GM12878 (cell line): Measurements from ENCODE around the gene DLG2. TPM values are rescaled to one million over a fixed set of nuclear protein-coding genes. Genes with fewer than 3 reads are reported as not detected.

Experiments
- ATAC-seq: fragments of 200-7000 bp; cut with Tn5 transposase; 3 replicates; pipeline ENCODE4 v1.9.1; 2020; ENCODE audit warnings: mild to moderate bottlenecking, moderate library complexity
- BruUV-seq: library from RNA; stranded (reverse); fragments of 400-500 nt; replicated peaks from 2 replicates; lab custom pipeline; 2021; lab: Mats Ljungman, UMichigan
- CTCF ChIA-PET: fragments of 300-600 bp; sonication (Branson Sonifier 250); formaldehyde crosslinking; extraction: SDS; loops from one replicate; lab custom pipeline; 2021; ENCODE audit warnings: inconsistent platforms; lab: Yijun Ruan, JAX
- POLR2A ChIA-PET: fragments of 350-600 bp; formaldehyde crosslinking; extraction: SDS; loops from one replicate; lab custom pipeline; 2021; ENCODE audit warnings: inconsistent platforms; lab: Charles Lee
- RAD21 ChIA-PET: fragments of 300-600 bp; sonication (Branson Sonifier 250); formaldehyde crosslinking; loops from one replicate; lab custom pipeline; 2023; ENCODE audit warnings: antibody characterized with exemption; ENCODE audit not compliant: unreplicated experiment; lab: Charles Lee
- SMC1A ChIA-PET: fragments of 300-600 bp; sonication (Branson Sonifier 250); formaldehyde crosslinking; loops from one replicate; lab custom pipeline; 2023; ENCODE audit not compliant: unreplicated experiment, uncharacterized antibody; lab: Charles Lee
- DNase-seq: peaks from one replicate; pipeline ENCODE4 v3.0.0-alpha.2; 2011; ENCODE audit warnings: low read depth, low spot score
- FAIRE-seq: peaks from 3 replicates; lab custom pipeline; 2011; peaks lifted over from hg19 to GRCh38; lab: Jason Lieb, UNC
- H2AFZ ChIP-seq: 2 replicates; pipeline ENCODE4 v1.6.0; 2011; ENCODE audit warnings: low read depth, low read length, control low read depth; ENCODE audit not compliant: control insufficient read depth
- H3K27ac ChIP-seq: 2 replicates; pipeline ENCODE4 v1.5.1; 2011; ENCODE audit warnings: control low read depth; ENCODE audit not compliant: control insufficient read depth, insufficient read depth
- H3K27me3 ChIP-seq, 2 experiments: replicated peaks in 1 of 2; 2 replicates each; pipeline versions ENCODE4 v1.6.0 to v1.6.1; 2011; ENCODE audit warnings: low read length in 1 of 2; ENCODE audit not compliant: control insufficient read depth in 2 of 2, insufficient read depth in 2 of 2
- H3K36me3 ChIP-seq, 2 experiments: 2 replicates each; pipeline ENCODE4 v1.5.1; 2011; ENCODE audit warnings: low read length in 1 of 2; ENCODE audit not compliant: control insufficient read depth in 2 of 2, insufficient read depth in 2 of 2
- H3K4me1 ChIP-seq: 2 replicates; pipeline ENCODE4 v1.6.1; 2011; ENCODE audit warnings: mild to moderate bottlenecking, low read length, moderate library complexity, mixed read lengths; ENCODE audit not compliant: control insufficient read depth, insufficient read depth
- H3K4me2 ChIP-seq: 2 replicates; pipeline ENCODE4 v1.6.0; 2011; ENCODE audit warnings: control low read depth; ENCODE audit not compliant: control insufficient read depth, insufficient read depth
- H3K4me3 ChIP-seq: fragments of 200-600 bp; sonication (generic); 2 replicates; pipeline ENCODE4 v1.5.1; 2016
- H3K79me2 ChIP-seq: 2 replicates; pipeline ENCODE4 v1.6.0; 2011; ENCODE audit warnings: low read length; ENCODE audit not compliant: control insufficient read depth, insufficient read depth
- H3K9ac ChIP-seq: 2 replicates; pipeline ENCODE4 v1.8.0; 2011; ENCODE audit warnings: low read length, control low read depth, mixed read lengths; ENCODE audit not compliant: control insufficient read depth, insufficient read depth
- H3K9me3 ChIP-seq: replicated peaks from 3 replicates; pipeline ENCODE4 v1.5.1; 2011; ENCODE audit warnings: mild to moderate bottlenecking, low read length; ENCODE audit not compliant: control insufficient read depth, insufficient read depth
- H4K20me1 ChIP-seq: 2 replicates; pipeline ENCODE4 v1.6.0; 2011; ENCODE audit not compliant: control insufficient read depth, insufficient read depth
- ATF3 ChIP-seq: IDR thresholded peaks from 2 replicates; pipeline ENCODE4 v1.6.1; 2011; ENCODE audit warnings: low read depth, mild to moderate bottlenecking, low read length, moderate library complexity, borderline replicate concordance; ENCODE audit errors: extremely low read depth
- BHLHE40 ChIP-seq, 2 experiments: fragments of 450-650 bp in 1 of 2; IDR thresholded peaks; 2 replicates each; pipeline ENCODE4 v1.6.1; 2011 to 2017; ENCODE audit warnings: low read depth in 2 of 2, borderline replicate concordance in 1 of 2, improper control_type of control experiment in 1 of 2, low read length in 1 of 2, mild to moderate bottlenecking in 1 of 2
- CREB1 ChIP-seq: IDR thresholded peaks from 2 replicates; pipeline ENCODE4 v1.6.1; 2012; ENCODE audit warnings: low read depth, mild to moderate bottlenecking, inconsistent platforms
- E2F8 ChIP-seq: fragments of 450-650 bp; IDR thresholded peaks from 2 replicates; pipeline ENCODE4 v1.6.1; 2018; ENCODE audit warnings: mild to moderate bottlenecking, low read depth, moderate library complexity; ENCODE audit not compliant: partially characterized antibody
- ELK1 ChIP-seq: IDR thresholded peaks from 2 replicates; pipeline ENCODE4 v1.6.1; 2012; ENCODE audit warnings: low read depth, low read length, improper control_type of control experiment
- NFYA ChIP-seq: IDR thresholded peaks from 2 replicates; pipeline ENCODE4 v1.6.1; 2011; ENCODE audit warnings: low read depth, mild to moderate bottlenecking, low read length, improper control_type of control experiment, borderline replicate concordance
- RBBP5 ChIP-seq: fragments of 200-600 bp; sonication (generic); conservative IDR thresholded peaks from 2 replicates; pipeline ENCODE4 v1.6.1; 2016
- SIX5 ChIP-seq: IDR thresholded peaks from 2 replicates; pipeline ENCODE4 v1.6.1; 2011; ENCODE audit warnings: mild to moderate bottlenecking, low read depth, low read length, moderate library complexity; ENCODE audit not compliant: severe bottlenecking
- SPI1 ChIP-seq: IDR thresholded peaks from 2 replicates; pipeline ENCODE4 v1.6.1; 2011; ENCODE audit warnings: low read depth, mild to moderate bottlenecking, low read length, moderate library complexity, borderline replicate concordance; ENCODE audit not compliant: insufficient read depth
- SREBF1 ChIP-seq: IDR thresholded peaks from 2 replicates; pipeline ENCODE4 v1.6.1; 2012; ENCODE audit warnings: mild to moderate bottlenecking, low read length
- ZNF622 ChIP-seq: fragments of 450-650 bp; IDR thresholded peaks from 2 replicates; pipeline ENCODE4 v1.6.1; 2017; ENCODE audit warnings: mild to moderate bottlenecking, inconsistent platforms
- in situ Hi-C: fragments of 300-500 bp; cut with MboI; formaldehyde crosslinking; loops from 9 replicates; pipeline ENCODE4 v1.14.3; 2018; ENCODE audit warnings: mixed read lengths
- intact Hi-C: fragments of 100-400 bp; cut with micrococcal nuclease; formaldehyde crosslinking; loops from one replicate; pipeline ENCODE4 v1.14.2; 2022; ENCODE audit not compliant: unreplicated experiment
- polyA plus RNA-seq, 11 experiments: library from polyadenylated mRNA; depleted of rRNA in 4 of 11; unstranded in 6 of 11; stranded (reverse) in 5 of 11; fragments of >200 nt; fragmentation: Nextera tagmentation in 4 of 11; fragmentation: Illumina TruSeq in 1 of 11; extraction: Ambion mirVana in 4 of 11; extraction: Trizol in 1 of 11; gene quantifications; 1 replicate in 1 of 11; 2 replicates in 10 of 11; pipeline versions ENCODE4 v1.2.1 to v1.2.3, GENCODE V29; 2011 to 2016; ENCODE audit warnings: inconsistent platforms in 2 of 11, missing spikeins in 2 of 11, low read depth in 1 of 11
- total RNA-seq, 4 experiments: library from RNA; depleted of rRNA in 3 of 4; stranded (reverse); fragments of >200 nt in 3 of 4; fragmentation: Illumina TruSeq in 1 of 4; extraction: Trizol in 1 of 4; gene quantifications; 2 replicates each; pipeline versions ENCODE4 v1.2.1 to v1.2.3, GENCODE V29; 2013 to 2021

The DLG2 gene
- total and polyA plus RNA-seq, 10 of the 15 experiments (the other 5 are each of a cell fraction or from before 2014, with no cell fraction given), result 0.09 to 0.98 (median 0.35) TPM

DNA sequence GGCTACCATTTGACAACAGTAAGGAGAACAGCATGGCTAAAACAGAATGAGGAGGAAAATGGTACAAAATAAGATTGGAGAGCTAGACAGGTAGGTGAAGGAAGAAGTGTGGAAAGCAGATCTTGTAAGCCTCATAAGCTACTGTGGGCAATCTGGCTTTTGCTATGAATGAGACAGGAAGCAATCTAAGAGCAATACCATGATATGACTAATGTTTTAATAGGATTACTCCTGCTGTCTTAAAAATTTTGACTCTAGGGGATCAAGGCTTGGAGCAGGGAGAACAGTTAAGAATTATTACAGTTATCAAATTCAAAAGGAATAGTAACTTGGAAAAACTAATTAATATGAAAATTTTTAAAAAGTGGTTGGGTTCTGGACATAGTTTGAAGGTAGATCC, 1174.9 kb downstream of the DLG2 start:
- ChIA-PET POLR2A (no interaction called here), SMC1A (no interaction called here)

More for the DNA sequence above, 1174.9 kb downstream of the DLG2 start:
- no peaks in the 10 kb centered on the region for H3K79me2 ChIP-seq
- in situ Hi-C loops (no loop called here), intact Hi-C loops (no loop called here)
- no peak overlapping the region for H3K9ac ChIP-seq
- H3K27me3 ChIP-seq, result no peaks in the 10 kb centered on the region
- CTCF ChIA-PET, result interaction anchor here (0.8 kb wide), 1 partner anchor 48 kb away, joined by 4 read pairs; no protein-coding TSS in a partner anchor
- ATAC-seq (no peak), DNase-seq (no peak), FAIRE-seq (no peak)
- RAD21 ChIA-PET, result no interaction called here
- no peak overlapping the region for H2AFZ ChIP-seq
- TF ChIP-seq CREB1 (no peak), ELK1 (no peak), ZNF622 (no peak), SREBF1 (no peak), SPI1 (no peak), ATF3 (no peak), RBBP5 (no peak), BHLHE40 (IDR thresholded peaks at IDR 0.05; ENCODE audit: borderline replicate concordance in 1 of 2, low read depth in 2 of 2, low read length in 1 of 2) (no peak), NFYA (no peak), E2F8 (no peak), SIX5 (no peak)
- H3K36me3 ChIP-seq, result no peaks in the 10 kb centered on the region
- no peak overlapping the region for H3K4me2 ChIP-seq
- no peak overlapping the region for H3K27ac ChIP-seq
- H3K4me3 ChIP-seq, result no peak overlapping the region
- no peaks in the 10 kb centered on the region for H4K20me1 ChIP-seq
- H3K9me3 ChIP-seq, result no peaks in the 10 kb centered on the region
- no TSS peak for BruUV-seq
- H3K4me1 ChIP-seq, result no peaks in the 10 kb centered on the region
